ENCODE data around the gene C19orf85.

C19orf85 gene

DNA sequence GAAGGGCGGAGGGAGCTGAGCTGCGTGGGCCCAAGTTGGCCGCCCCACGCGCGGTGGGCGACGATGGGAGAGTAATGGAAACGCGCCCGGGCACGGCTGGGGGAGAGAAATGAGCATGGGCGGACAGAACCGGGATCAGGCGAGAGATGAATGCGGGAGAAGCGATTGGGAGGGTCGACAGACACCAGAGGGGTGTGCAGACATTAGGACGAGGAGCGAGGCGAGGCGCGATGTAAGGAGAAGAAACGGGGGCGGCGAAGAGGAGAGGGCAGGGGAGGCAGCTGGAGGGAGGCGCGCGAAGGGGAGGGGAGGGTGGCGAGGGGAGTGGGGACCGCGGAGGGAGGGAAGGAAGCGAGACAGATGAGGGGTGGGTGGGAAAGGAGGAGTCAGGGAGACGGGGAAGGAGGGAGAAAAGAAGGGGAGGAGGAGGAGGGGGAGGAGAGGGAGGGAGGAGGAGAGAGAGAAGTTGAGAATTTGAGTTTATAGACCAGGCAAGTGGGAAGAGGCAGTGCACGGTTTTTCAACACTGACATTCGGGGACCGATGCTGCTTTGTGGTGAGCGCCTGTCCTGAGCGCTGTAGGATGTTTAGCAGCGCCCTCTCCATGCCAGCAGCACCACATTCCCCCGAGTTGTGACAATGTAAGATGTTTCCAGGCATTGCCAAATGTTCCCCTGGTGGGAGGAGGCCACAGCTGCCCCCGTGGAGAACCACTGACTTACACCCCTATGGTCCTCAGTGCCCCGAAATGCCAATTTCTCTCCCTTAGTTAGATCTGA is 21.3 kb downstream of the C19orf85 start, which contains the start of gene SHISA7 (continued):
- TF ChIP-seq, protein P1, sequence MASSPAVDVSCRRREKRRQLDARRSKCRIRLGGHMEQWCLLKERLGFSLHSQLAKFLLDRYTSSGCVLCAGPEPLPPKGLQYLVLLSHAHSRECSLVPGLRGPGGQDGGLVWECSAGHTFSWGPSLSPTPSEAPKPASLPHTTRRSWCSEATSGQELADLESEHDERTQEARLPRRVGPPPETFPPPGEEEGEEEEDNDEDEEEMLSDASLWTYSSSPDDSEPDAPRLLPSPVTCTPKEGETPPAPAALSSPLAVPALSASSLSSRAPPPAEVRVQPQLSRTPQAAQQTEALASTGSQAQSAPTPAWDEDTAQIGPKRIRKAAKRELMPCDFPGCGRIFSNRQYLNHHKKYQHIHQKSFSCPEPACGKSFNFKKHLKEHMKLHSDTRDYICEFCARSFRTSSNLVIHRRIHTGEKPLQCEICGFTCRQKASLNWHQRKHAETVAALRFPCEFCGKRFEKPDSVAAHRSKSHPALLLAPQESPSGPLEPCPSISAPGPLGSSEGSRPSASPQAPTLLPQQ (tag by site-specific recombination; IDR thresholded peaks at IDR 0.05) = peak; percentile 37; the same call in 1 of the 2 replicates
- TF ChIP-seq KLF8 (tag by site-specific recombination; IDR thresholded peaks at IDR 0.05) (peak; percentile 19; the same call in 1 of the 2 replicates), ZFP41 (tag by site-specific recombination; IDR thresholded peaks at IDR 0.05; ENCODE audit: borderline replicate concordance) (no peak), ZFP3 (tag by site-specific recombination; IDR thresholded peaks at IDR 0.05; ENCODE audit: low read depth) (no peak), ZNF114 (tag by site-specific recombination; IDR thresholded peaks at IDR 0.05) (no peak), ZNF416 (tag by site-specific recombination; IDR thresholded peaks at IDR 0.05) (0 out of 2 replicates have a peak, but pooled peaks have one; percentile 50), ZNF501 (tag by site-specific recombination; IDR thresholded peaks at IDR 0.05) (no peak), ZNF398 (tag by site-specific recombination; IDR thresholded peaks at IDR 0.05) (peak; percentile 91), ZNF514 (tag by site-specific recombination; IDR thresholded peaks at IDR 0.05) (no peak), ZNF548 (tag by site-specific recombination; IDR thresholded peaks at IDR 0.05) (no peak), ZNF138 (tag by site-specific recombination; IDR thresholded peaks at IDR 0.05; ENCODE audit: borderline replicate concordance) (no peak), OSR2 (tag by site-specific recombination; IDR thresholded peaks at IDR 0.05) (no peak), ZNF248 (tag by site-specific recombination; IDR thresholded peaks at IDR 0.05) (no peak), GLI2 (tag by site-specific recombination; IDR thresholded peaks at IDR 0.05; ENCODE audit: borderline replicate concordance, low read depth) (no peak), BCL11A (tag by site-specific recombination; IDR thresholded peaks at IDR 0.05; ENCODE audit: low read depth) (no peak), ZNF76 (tag by site-specific recombination; IDR thresholded peaks at IDR 0.05; ENCODE audit: borderline replicate concordance, low read depth) (0 out of 2 replicates have a peak, but pooled peaks have one; percentile 26), ZFHX2 (tag by site-specific recombination; conservative IDR thresholded peaks at IDR 0.05) (peak; percentile 99), ZNF561 (tag by site-specific recombination; IDR thresholded peaks at IDR 0.05; ENCODE audit: borderline replicate concordance) (no peak), ZNF362 (tag by site-specific recombination; IDR thresholded peaks at IDR 0.05) (no peak), ZNF24 (tag by site-specific recombination; IDR thresholded peaks at IDR 0.05) (no peak), ZNF660 (tag by site-specific recombination; IDR thresholded peaks at IDR 0.05) (0 out of 2 replicates have a peak, but pooled peaks have one; percentile 48), HOXA7 (CRISPR knock-in tag; IDR thresholded peaks at IDR 0.05; ENCODE audit: borderline replicate concordance) (no peak), ZNF157 (tag by site-specific recombination; IDR thresholded peaks at IDR 0.05) (no peak), ZNF530 (tag by site-specific recombination; IDR thresholded peaks at IDR 0.05; ENCODE audit: low read depth) (no peak), ZSCAN5A (tag by site-specific recombination; IDR thresholded peaks at IDR 0.05) (no peak), ZNF433 (tag by site-specific recombination; IDR thresholded peaks at IDR 0.05; ENCODE audit: low read depth) (no peak)
- TF ChIP-seq, protein P2, sequence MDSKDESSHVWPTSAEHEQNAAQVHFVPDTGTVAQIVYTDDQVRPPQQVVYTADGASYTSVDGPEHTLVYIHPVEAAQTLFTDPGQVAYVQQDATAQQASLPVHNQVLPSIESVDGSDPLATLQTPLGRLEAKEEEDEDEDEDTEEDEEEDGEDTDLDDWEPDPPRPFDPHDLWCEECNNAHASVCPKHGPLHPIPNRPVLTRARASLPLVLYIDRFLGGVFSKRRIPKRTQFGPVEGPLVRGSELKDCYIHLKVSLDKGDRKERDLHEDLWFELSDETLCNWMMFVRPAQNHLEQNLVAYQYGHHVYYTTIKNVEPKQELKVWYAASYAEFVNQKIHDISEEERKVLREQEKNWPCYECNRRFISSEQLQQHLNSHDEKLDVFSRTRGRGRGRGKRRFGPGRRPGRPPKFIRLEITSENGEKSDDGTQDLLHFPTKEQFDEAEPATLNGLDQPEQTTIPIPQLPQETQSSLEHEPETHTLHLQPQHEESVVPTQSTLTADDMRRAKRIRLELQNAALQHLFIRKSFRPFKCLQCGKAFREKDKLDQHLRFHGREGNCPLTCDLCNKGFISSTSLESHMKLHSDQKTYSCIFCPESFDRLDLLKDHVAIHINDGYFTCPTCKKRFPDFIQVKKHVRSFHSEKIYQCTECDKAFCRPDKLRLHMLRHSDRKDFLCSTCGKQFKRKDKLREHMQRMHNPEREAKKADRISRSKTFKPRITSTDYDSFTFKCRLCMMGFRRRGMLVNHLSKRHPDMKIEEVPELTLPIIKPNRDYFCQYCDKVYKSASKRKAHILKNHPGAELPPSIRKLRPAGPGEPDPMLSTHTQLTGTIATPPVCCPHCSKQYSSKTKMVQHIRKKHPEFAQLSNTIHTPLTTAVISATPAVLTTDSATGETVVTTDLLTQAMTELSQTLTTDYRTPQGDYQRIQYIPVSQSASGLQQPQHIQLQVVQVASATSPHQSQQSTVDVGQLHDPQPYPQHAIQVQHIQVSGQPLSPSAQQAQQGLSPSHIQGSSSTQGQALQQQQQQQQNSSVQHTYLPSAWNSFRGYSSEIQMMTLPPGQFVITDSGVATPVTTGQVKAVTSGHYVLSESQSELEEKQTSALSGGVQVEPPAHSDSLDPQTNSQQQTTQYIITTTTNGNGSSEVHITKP (tag by site-specific recombination; IDR thresholded peaks at IDR 0.05) = peak; percentile 87
